OCI-LY7 (cell line): ENCODE results near the gene ATR.
"Not testable (repeated sequence)": the region's sequence is repeated elsewhere in the genome, so short reads cannot be mapped to it uniquely, and the experiment has no call there.

Experiments
- CTCF ChIP-seq: fragments of 200-600 bp; sonication (generic); conservative IDR thresholded peaks from 2 replicates; pipeline ENCODE4 v1.5.1; 2014; ENCODE audit warnings: mild to moderate bottlenecking, antibody characterized with exemption, low read length, moderate library complexity, mixed read lengths
- EZH2phosphoT487 ChIP-seq: fragments of 200-600 bp; sonication (generic); IDR thresholded peaks from 2 replicates; pipeline ENCODE4 v1.6.1; 2018; ENCODE audit warnings: low read depth, borderline replicate concordance, mild to moderate bottlenecking, mixed run types, antibody characterized with exemption, low read length, moderate library complexity, mixed read lengths

- TF ChIP-seq CTCF, EZH2phosphoT487: not testable (repeated sequence)
Measured at GRCh38 chr3:142581070-142581469, 2.5 kb upstream of the ATR start.
